H1 (cell line): Measurements from ENCODE around the gene GPR35. TPM values are rescaled to one million over a fixed set of nuclear protein-coding genes. Genes with fewer than 3 reads are reported as not detected.

ENCODE experiments used
- KDM5A ChIP-seq: fragments of 200-600 bp; IDR thresholded peaks from 2 replicates; pipeline ENCODE4 v1.7.1; 2012; ENCODE audit warnings: mild to moderate bottlenecking, low read length, inconsistent platforms, mixed read lengths
- NRF1 ChIP-seq: IDR thresholded peaks from 2 replicates; pipeline ENCODE4 v1.6.1; 2011; ENCODE audit warnings: mild to moderate bottlenecking, low read depth, low read length, improper control_type of control experiment
- TCF12 ChIP-seq: IDR thresholded peaks from 2 replicates; pipeline ENCODE4 v1.6.1; 2011; ENCODE audit warnings: low read depth, mild to moderate bottlenecking, low read length
- polyA plus RNA-seq, 7 experiments: library from polyadenylated mRNA; depleted of rRNA in 3 of 7; stranded (reverse) in 5 of 7; unstranded in 2 of 7; fragments of >200 nt in 5 of 7; fragments of 200-250 nt in 2 of 7; gene quantifications; 1 replicate in 5 of 7; 2 replicates in 1 of 7; 4 replicates in 1 of 7; pipeline versions ENCODE4 v1.2.1 to v1.2.3, GENCODE V29; 2011 to 2013; ENCODE audit warnings: missing spikeins in 2 of 7, mixed read lengths in 2 of 7
- total RNA-seq: library from RNA; stranded (reverse); fragmentation: NEBNext Ultra II Directional; extraction: Animal tissue kit (Norgen Biotek cat#: 25700); gene quantifications from 2 replicates; pipeline ENCODE4 v1.2.1, GENCODE V29; 2021
- TF ChIP-seq, protein P1 (sequence below), 3 experiments: IDR thresholded peaks; 1 replicate in 2 of 3; 2 replicates in 1 of 3; pipeline versions ENCODE4 v1.5.1 to v1.6.1; 2011; ENCODE audit warnings: low read length in 3 of 3, mild to moderate bottlenecking in 3 of 3, inconsistent platforms in 2 of 3, low read depth in 1 of 3, moderate library complexity in 1 of 3; ENCODE audit not compliant: insufficient read depth in 1 of 3; ENCODE audit errors: control extremely low read depth in 1 of 3

The GPR35 gene
- total and polyA plus RNA-seq, 2 of the 8 experiments (the other 6 are each of a cell fraction or from before 2014, with no cell fraction given), result 0.47 TPM; not detected in 1

GRCh38 chr2:240629968-240630770, 4.9 kb downstream of the GPR35 start (continued):
- no peak for TF ChIP-seq KDM5A
- no peak for TF ChIP-seq TCF12
- TF ChIP-seq, protein P1, sequence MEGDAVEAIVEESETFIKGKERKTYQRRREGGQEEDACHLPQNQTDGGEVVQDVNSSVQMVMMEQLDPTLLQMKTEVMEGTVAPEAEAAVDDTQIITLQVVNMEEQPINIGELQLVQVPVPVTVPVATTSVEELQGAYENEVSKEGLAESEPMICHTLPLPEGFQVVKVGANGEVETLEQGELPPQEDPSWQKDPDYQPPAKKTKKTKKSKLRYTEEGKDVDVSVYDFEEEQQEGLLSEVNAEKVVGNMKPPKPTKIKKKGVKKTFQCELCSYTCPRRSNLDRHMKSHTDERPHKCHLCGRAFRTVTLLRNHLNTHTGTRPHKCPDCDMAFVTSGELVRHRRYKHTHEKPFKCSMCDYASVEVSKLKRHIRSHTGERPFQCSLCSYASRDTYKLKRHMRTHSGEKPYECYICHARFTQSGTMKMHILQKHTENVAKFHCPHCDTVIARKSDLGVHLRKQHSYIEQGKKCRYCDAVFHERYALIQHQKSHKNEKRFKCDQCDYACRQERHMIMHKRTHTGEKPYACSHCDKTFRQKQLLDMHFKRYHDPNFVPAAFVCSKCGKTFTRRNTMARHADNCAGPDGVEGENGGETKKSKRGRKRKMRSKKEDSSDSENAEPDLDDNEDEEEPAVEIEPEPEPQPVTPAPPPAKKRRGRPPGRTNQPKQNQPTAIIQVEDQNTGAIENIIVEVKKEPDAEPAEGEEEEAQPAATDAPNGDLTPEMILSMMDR (IDR thresholded peaks at IDR 0.05; ENCODE audit: control extremely low read depth in 1 of 3, insufficient read depth in 1 of 3, low read depth in 1 of 3, low read length in 3 of 3), result no peak
- TF ChIP-seq NRF1, result no peak
